HAP-1 (cell line): ENCODE data around the gene OR2T8.

Source experiments
- DNase-seq, 2 experiments: peaks; one replicate each; pipeline ENCODE4 v3.0.0-alpha.2; 2016 to 2020; ENCODE audit warnings: low spot score in 2 of 2
- H3K27me3 ChIP-seq: fragments of 250-450 bp; sonication (Bioruptor Pico); 2 replicates; pipeline ENCODE4 v1.5.1; 2020; ENCODE audit warnings: low read depth, mild to moderate bottlenecking, moderate library complexity
- H3K36me3 ChIP-seq: fragments of 250-450 bp; sonication (Bioruptor Pico); replicated peaks from 2 replicates; pipeline ENCODE4 v1.5.1; 2020; ENCODE audit warnings: mild to moderate bottlenecking
- H3K4me1 ChIP-seq: fragments of 250-450 bp; sonication (Bioruptor Pico); 2 replicates; pipeline ENCODE4 v1.5.1; 2020; ENCODE audit warnings: mild to moderate bottlenecking
- H3K4me3 ChIP-seq: fragments of 250-450 bp; sonication (Bioruptor Pico); 2 replicates; pipeline ENCODE4 v1.5.1; 2020; ENCODE audit warnings: mild to moderate bottlenecking, moderate library complexity
- H3K9me3 ChIP-seq: fragments of 250-450 bp; sonication (Bioruptor Pico); 2 replicates; pipeline ENCODE4 v1.5.1; 2020; ENCODE audit warnings: mild to moderate bottlenecking, moderate library complexity
- in situ Hi-C: fragments of 300-500 bp; cut with MboI; formaldehyde crosslinking; loops from 3 replicates; pipeline ENCODE4 v1.14.3; 2020; ENCODE audit warnings: low sequenced_read_pairs, inconsistent platforms, mixed read lengths

The OR2T8 gene, protein sequence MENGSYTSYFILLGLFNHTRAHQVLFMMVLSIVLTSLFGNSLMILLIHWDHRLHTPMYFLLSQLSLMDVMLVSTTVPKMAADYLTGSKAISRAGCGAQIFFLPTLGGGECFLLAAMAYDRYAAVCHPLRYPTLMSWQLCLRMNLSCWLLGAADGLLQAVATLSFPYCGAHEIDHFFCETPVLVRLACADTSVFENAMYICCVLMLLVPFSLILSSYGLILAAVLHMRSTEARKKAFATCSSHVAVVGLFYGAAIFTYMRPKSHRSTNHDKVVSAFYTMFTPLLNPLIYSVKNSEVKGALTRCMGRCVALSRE

DNA sequence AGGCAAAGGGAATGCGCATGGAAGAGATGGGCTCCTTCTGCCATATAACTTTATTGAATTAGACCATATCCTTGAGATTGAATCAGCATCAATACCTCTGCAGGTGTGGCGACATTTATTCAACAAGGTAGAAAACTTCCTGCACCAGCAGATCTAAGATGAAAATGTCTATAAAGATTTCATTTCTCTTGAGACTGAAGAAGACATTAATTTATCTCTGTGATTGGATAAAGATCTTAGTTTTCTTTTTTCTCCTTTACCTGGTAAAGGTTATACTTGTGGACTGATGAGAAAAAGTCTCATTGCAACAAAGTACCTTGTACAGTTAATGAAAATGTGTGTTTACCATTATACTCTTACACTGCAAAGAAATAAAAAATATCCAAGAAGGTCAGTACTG lies at the start of gene OR2T8:
OR2T8 (plus strand) TSS at position 301 of the 400 bp plus-strand sequence. CDS start 766 bp downstream, outside the sequence.
- H3K27me3 ChIP-seq, result no peaks in the 10 kb centered on the region
- H3K4me1 ChIP-seq, result no peaks in the 10 kb centered on the region
- no peaks in the 10 kb centered on the region for H3K36me3 ChIP-seq
- H3K4me3 ChIP-seq, result no peak within 1 kb of the TSS
- H3K9me3 ChIP-seq, result no peaks in the 10 kb centered on the region
- in situ Hi-C loops, result no loop called here
- no peak for DNase-seq

DNA sequence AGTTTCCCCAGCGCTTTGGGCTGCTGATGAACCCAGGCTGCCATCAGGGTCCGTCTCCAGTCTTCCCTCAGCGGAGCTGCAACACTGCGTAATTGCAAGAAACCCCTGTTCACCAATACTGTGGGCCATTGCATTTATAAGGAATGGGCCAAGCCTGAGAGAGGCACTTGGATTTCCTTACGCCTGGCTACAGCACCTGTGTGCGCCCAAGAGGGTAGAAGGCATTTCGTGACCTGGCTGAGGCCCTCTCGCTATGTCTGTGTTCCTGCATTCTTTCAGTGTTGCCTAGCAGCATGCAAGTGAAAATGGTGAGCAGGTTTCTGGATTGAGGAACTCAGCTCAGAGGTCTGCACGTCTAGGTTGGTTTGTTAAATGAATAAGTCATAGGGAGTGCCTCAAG lies 36.7 kb upstream of the OR2T8 start:
- in situ Hi-C loops, result no loop called here
- Histone ChIP-seq H3K27me3 (no peaks in the 10 kb centered on the region), H3K4me3 (no peak overlapping the region), H3K4me1 (no peaks in the 10 kb centered on the region), H3K9me3 (no peaks in the 10 kb centered on the region), H3K36me3 (no peaks in the 10 kb centered on the region)
- no peak for DNase-seq

- in situ Hi-C loops, result no loop called here
- Histone ChIP-seq H3K4me3 (no peak overlapping the region), H3K27me3 (no peaks in the 10 kb centered on the region), H3K4me1 (no peaks in the 10 kb centered on the region), H3K36me3 (no peaks in the 10 kb centered on the region), H3K9me3 (no peaks in the 10 kb centered on the region)
- no peak for DNase-seq
These were observed 35.1 kb upstream of the OR2T8 start for GRCh38 chr1:247884797-247885413.

DNA sequence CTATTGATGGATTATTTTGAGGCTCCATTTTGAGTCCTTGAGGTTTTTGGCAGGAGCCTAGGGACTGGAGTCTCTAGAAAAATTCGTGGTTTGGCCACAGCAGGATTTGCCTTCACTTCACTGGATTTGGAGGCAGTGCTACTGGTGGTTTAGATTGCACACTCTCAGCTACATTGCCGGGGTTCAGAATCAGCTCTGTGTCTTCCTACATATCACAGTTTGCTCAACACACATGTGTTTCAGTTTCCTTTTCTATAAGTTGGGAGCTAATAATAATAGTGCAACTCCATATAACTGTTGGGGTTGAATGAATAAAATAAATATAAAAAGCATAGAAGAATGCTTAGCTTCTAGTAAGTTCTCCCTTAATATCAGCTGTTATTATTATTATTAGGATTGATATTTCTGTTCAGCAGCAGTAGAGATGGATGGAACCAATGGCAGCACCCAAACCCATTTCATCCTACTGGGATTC lies 24.9 kb upstream of the OR2T8 start, which contains the start of gene OR2W3:
OR2W3 (plus strand) TSS at position 425 of the 475 bp plus-strand sequence; CDS start at position 425, 0 bp downstream.
- in situ Hi-C loops, result no loop called here
- Histone ChIP-seq H3K4me3 (no peak within 1 kb of the TSS), H3K27me3 (no peaks in the 10 kb centered on the region), H3K4me1 (no peaks in the 10 kb centered on the region), H3K9me3 (no peaks in the 10 kb centered on the region), H3K36me3 (no peaks in the 10 kb centered on the region)
- DNase-seq, result no peak

GRCh38 chr1:247895976-247896375 lies 24.1 kb upstream of the OR2T8 start:
- Histone ChIP-seq H3K27me3 (no peaks in the 10 kb centered on the region), H3K36me3 (no peaks in the 10 kb centered on the region), H3K4me1 (no peaks in the 10 kb centered on the region), H3K9me3 (no peaks in the 10 kb centered on the region), H3K4me3 (no peak overlapping the region)
- in situ Hi-C loops, result no loop called here
- DNase-seq, result no peak

DNA sequence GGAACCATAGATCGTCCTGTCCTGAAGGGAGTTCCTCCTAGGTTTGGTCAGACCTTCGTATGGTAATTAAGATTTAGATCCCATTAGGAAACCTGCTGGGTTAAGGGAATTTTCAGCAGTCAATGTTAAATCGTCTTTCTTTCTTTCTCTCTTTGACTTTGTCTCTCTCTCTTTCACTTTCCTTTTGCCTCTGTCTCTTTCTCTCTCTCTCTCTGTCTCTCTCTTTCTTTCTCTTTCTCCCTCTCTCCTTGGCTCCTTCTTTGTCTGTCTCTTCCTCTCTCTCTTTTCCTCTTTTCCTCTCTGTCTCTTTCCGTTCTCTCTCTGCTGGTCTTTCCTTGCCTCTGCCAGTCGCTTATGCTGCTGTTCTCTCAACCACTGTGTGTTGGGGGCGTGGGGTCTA lies 15.9 kb upstream of the OR2T8 start:
- in situ Hi-C loops, result no loop called here
- no peaks in the 10 kb centered on the region for H3K9me3 ChIP-seq
- H3K36me3 ChIP-seq, result no peaks in the 10 kb centered on the region
- no peaks in the 10 kb centered on the region for H3K4me1 ChIP-seq
- no peak for DNase-seq
- no peaks in the 10 kb centered on the region for H3K27me3 ChIP-seq
- H3K4me3 ChIP-seq, result no peak overlapping the region

GRCh38 chr1:247905181-247905580 lies 14.9 kb upstream of the OR2T8 start:
- Histone ChIP-seq H3K27me3 (no peaks in the 10 kb centered on the region), H3K9me3 (no peaks in the 10 kb centered on the region), H3K36me3 (no peaks in the 10 kb centered on the region), H3K4me1 (no peaks in the 10 kb centered on the region), H3K4me3 (no peak overlapping the region)
- DNase-seq, result no peak
- in situ Hi-C loops, result no loop called here

DNA sequence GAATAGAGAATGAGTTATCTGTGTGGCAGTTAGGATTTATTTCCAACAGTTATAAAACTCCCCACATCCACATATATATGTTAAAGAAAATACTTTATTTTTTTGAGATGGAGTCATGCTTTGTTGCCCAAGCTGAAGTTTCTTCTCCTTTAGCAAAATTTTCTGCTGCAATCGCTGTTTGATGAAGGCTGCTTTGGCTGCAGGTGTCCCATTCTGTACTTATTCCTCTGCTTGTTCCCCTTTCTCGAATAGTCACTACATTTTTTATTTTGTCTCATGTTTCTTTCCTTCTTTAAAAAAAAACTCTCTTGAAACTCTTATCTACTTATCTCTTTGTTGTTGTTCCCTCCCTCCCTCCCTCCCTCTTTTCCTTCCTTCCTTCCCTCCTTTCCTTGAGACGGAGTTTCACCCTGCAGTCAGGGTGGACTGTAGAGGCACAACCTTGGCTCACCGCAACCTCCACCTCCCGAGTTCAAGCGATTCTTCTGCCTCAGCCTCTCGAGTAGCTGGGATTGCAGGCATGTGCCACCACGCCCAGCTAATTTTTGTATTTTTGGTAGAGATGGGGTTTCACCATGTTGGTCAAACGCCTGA lies 14.0 kb upstream of the OR2T8 start:
- no peak for DNase-seq
- Histone ChIP-seq H3K27me3 (no peaks in the 10 kb centered on the region), H3K4me1 (no peaks in the 10 kb centered on the region), H3K36me3 (no peaks in the 10 kb centered on the region), H3K9me3 (no peaks in the 10 kb centered on the region), H3K4me3 (no peak overlapping the region)
- in situ Hi-C loops, result no loop called here

GRCh38 chr1:247906504-247907047 lies 13.5 kb upstream of the OR2T8 start:
- in situ Hi-C loops, result no loop called here
- no peak for DNase-seq
- Histone ChIP-seq H3K4me3 (no peak overlapping the region), H3K27me3 (no peaks in the 10 kb centered on the region), H3K4me1 (no peaks in the 10 kb centered on the region), H3K36me3 (no peaks in the 10 kb centered on the region), H3K9me3 (no peaks in the 10 kb centered on the region)

- DNase-seq, result no peak
- Histone ChIP-seq H3K4me1 (no peaks in the 10 kb centered on the region), H3K9me3 (no peaks in the 10 kb centered on the region), H3K36me3 (no peaks in the 10 kb centered on the region), H3K4me3 (no peak overlapping the region), H3K27me3 (no peaks in the 10 kb centered on the region)
- in situ Hi-C loops, result no loop called here
These were observed 11.3 kb upstream of the OR2T8 start for GRCh38 chr1:247908766-247909165.

DNA sequence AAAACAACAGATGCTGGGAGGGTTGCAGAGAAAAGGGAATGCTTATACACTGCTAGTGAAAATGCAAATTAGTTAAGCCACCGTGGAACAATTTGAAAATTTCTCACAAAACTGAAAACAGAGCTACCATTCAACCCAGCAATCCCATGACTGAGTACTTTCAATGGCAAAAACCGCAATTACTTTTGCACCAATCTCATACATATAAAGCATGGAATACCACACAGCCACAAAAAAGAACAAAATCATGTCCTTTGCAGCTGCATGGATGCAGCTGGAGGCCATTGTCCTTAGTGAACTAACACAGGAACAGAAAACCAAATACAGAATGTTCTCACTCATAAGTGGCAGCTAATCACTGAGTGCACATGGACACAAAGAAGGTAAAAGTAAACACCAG lies 6.3 kb upstream of the OR2T8 start:
- Histone ChIP-seq H3K4me3 (no peak overlapping the region), H3K27me3 (no peaks in the 10 kb centered on the region), H3K36me3 (no peaks in the 10 kb centered on the region), H3K9me3 (no peaks in the 10 kb centered on the region), H3K4me1 (no peaks in the 10 kb centered on the region)
- in situ Hi-C loops, result no loop called here
- no peak for DNase-seq

DNA sequence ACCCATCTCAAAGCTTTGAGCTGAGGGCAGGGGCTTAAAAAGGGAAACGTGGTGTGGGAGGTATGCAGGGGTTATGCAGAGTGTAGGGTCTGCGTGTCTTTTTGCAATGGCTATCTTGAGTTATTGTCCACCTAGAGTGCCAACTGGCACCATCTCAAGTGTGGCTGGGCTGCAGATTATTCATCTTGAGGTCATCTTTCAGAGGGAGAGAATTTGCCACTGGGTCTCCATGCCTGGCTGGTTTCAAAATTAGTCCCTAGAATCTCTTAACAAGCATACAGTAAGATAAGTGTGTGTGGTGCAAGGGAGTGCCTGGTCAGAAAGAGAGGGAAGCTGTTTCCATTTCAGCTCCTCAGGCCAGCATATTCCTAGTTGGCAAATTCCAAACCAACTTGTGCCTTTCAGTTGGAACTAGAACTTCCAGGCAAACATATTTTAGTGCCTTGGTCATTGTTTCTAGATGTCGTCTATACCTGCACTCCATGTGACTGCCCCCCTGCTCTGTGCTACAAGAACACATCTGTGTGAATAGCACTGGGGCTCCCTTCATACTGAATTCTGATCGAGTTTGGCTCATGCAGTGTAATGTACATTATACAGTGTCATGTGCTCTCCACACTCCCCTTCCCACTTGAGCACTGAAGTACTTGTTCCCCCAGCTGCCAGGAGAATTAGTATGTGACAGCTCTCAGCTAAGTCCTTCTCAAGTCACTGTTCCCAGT lies 5.0 kb upstream of the OR2T8 start:
- H3K4me3 ChIP-seq, result no peak overlapping the region
- H3K27me3 ChIP-seq, result no peaks in the 10 kb centered on the region
- no peak for DNase-seq
- H3K9me3 ChIP-seq, result no peaks in the 10 kb centered on the region
- no peaks in the 10 kb centered on the region for H3K4me1 ChIP-seq
- H3K36me3 ChIP-seq, result no peaks in the 10 kb centered on the region
- in situ Hi-C loops, result no loop called here

DNA sequence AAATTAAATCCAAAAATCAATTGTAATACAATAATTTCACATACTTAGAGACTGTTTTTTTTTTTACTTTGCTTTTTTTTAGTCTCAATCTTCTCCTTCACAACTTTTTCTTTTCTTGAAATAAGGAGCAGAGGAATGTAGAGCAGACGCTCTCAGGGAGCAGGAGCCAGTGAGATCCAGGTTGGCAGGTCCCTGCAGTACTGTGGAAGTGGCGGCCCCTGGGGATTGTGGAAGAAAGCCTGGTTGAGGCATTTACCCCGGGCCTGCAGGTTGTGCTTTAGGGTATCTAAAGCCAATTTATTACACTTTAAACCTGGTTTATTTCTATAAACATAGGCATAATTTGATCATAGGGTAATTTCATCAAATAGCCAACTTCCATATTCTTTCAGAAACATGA lies 3.9 kb downstream of the OR2T8 start:
- Histone ChIP-seq H3K27me3 (no peaks in the 10 kb centered on the region), H3K4me1 (no peaks in the 10 kb centered on the region), H3K36me3 (no peaks in the 10 kb centered on the region), H3K4me3 (no peak overlapping the region), H3K9me3 (no peaks in the 10 kb centered on the region)
- in situ Hi-C loops, result no loop called here
- DNase-seq, result no peak
